Activated CD4-positive, CD25-positive, alpha-beta regulatory T cell treated with anti-CD3 and anti-CD28 coated beads, Interleukin-2, amount 50 U/mL, for 72 hours (primary cell): ENCODE data around the gene UBE2S.
"Not testable (repeated sequence)": the region's sequence is repeated elsewhere in the genome, so short reads cannot be mapped to it uniquely, and the experiment has no call there.

Experiments
- DNase-seq: peaks from one replicate; pipeline ENCODE4 v3.0.0; 2021

The UBE2S gene

GRCh38 chr19:55439052-55439451 lies 31.5 kb upstream of the UBE2S start:
- DNase-seq, result no peak

- DNase-seq, result no peak
Observed at GRCh38 chr19:55437410-55437809, 29.8 kb upstream of the UBE2S start.

- no peak for DNase-seq
Observed at GRCh38 chr19:55436847-55437246, 29.3 kb upstream of the UBE2S start.

GRCh38 chr19:55435020-55435419 lies 27.4 kb upstream of the UBE2S start:
- no peak for DNase-seq

GRCh38 chr19:55434356-55434919 lies 26.9 kb upstream of the UBE2S start:
- DNase-seq, result no peak

GRCh38 chr19:55433292-55433691 lies 25.7 kb upstream of the UBE2S start:
- DNase-seq, result no peak

- DNase-seq, result no peak
Observed at GRCh38 chr19:55432241-55432959, 24.8 kb upstream of the UBE2S start.

- DNase-seq, result no peak
Observed at GRCh38 chr19:55431183-55431582, 23.6 kb upstream of the UBE2S start.

- DNase-seq, result no peak
Observed at GRCh38 chr19:55426042-55426441, 18.5 kb upstream of the UBE2S start.

- no peak for DNase-seq
Observed at GRCh38 chr19:55424518-55424917, 16.9 kb upstream of the UBE2S start.

GRCh38 chr19:55423225-55424005 lies 15.8 kb upstream of the UBE2S start:
- DNase-seq, result no peak

GRCh38 chr19:55421281-55421680 lies 13.7 kb upstream of the UBE2S start:
- not testable (repeated sequence) for DNase-seq

- no peak for DNase-seq
Observed at GRCh38 chr19:55419624-55420236, 12.1 kb upstream of the UBE2S start.

- DNase-seq, result no peak
Observed at GRCh38 chr19:55419103-55419502, 11.5 kb upstream of the UBE2S start.

GRCh38 chr19:55418185-55418584 lies 10.6 kb upstream of the UBE2S start:
- DNase-seq, result no peak

- no peak for DNase-seq
Observed at GRCh38 chr19:55410168-55410567, 2.6 kb upstream of the UBE2S start.

- not testable (repeated sequence) for DNase-seq
Observed at GRCh38 chr19:55409179-55409578, 1.6 kb upstream of the UBE2S start.

GRCh38 chr19:55408533-55408872 lies 915 bp upstream of the UBE2S start:
- no peak for DNase-seq

GRCh38 chr19:55407800-55408532 lies 378 bp upstream of the UBE2S start:
- DNase-seq, result peak; percentile 97

- no peak for DNase-seq
Observed at GRCh38 chr19:55406826-55407549, 600 bp downstream of the UBE2S start.

GRCh38 chr19:55406091-55406825 lies 1.3 kb downstream of the UBE2S start:
- DNase-seq, result no peak

- no peak for DNase-seq
Observed at GRCh38 chr19:55405638-55406037, 1.9 kb downstream of the UBE2S start.
